BLaER1 treated with 17β-estradiol and CSF1 and Interleukin-3, amounts not matched to agents 10 nM and 100 nM (cell line): ENCODE measurements around the gene CLDN10.
A peak's percentile ranks its signal among the peaks of the same experiment; 100 is the strongest.

Source experiments
- H3K27ac ChIP-seq, 11 experiments: shearing (Covaris generic); formaldehyde crosslinking; 2 replicates each; pipeline ENCODE4 v1.8.1; 2022
- H3K27me3 ChIP-seq, 11 experiments: shearing (Covaris generic); formaldehyde crosslinking; 2 replicates each; pipeline ENCODE4 v1.8.1; 2022
- H3K36me3 ChIP-seq, 11 experiments: shearing (Covaris generic); formaldehyde crosslinking; 2 replicates each; pipeline ENCODE4 v1.8.1; 2022
- H3K4me1 ChIP-seq, 10 experiments: shearing (Covaris generic); formaldehyde crosslinking; 2 replicates each; pipeline ENCODE4 v1.8.1; 2022
- H3K4me2 ChIP-seq, 11 experiments: shearing (Covaris generic); formaldehyde crosslinking; 2 replicates each; pipeline ENCODE4 v1.8.1; 2022
- H3K4me3 ChIP-seq, 10 experiments: shearing (Covaris generic); formaldehyde crosslinking; 2 replicates each; pipeline ENCODE4 v1.8.1; 2022
- H3K9ac ChIP-seq, 11 experiments: shearing (Covaris generic); formaldehyde crosslinking; 2 replicates each; pipeline ENCODE4 v1.8.1; 2022
- H3K9me3 ChIP-seq, 11 experiments: shearing (Covaris generic); formaldehyde crosslinking; replicated peaks in 1 of 11; 2 replicates each; pipeline ENCODE4 v1.8.1; 2022
- H4K20me1 ChIP-seq, 11 experiments: shearing (Covaris generic); formaldehyde crosslinking; 2 replicates each; pipeline ENCODE4 v1.8.1; 2022
- Cebpa-rat ChIP-seq, 11 experiments: shearing (Covaris generic); IDR thresholded peaks; 2 replicates each; pipeline ENCODE4 v1.8.1; 2022

The CLDN10 gene

GRCh38 chr13:95552539-95553441 is at the start of gene CLDN10:
CLDN10 (plus strand) TSS chr13:95552720; CDS start chr13:95552754, 34 bp downstream.
- no peaks in the 10 kb centered on the region for H3K27me3 ChIP-seq
- no peak for TF ChIP-seq Cebpa-rat (IDR thresholded peaks at IDR 0.05)
- peaks cover 10 to 20% (median 14%) of the 10 kb centered on the region in 11 experiments; a peak in 20 of 22 replicates for H3K9me3 ChIP-seq
- no peak within 1 kb of the TSS for H3K4me2 ChIP-seq
- H4K20me1 ChIP-seq = no peaks in the 10 kb centered on the region
- no peak within 1 kb of the TSS for H3K27ac ChIP-seq
- no peaks in the 10 kb centered on the region for H3K4me1 ChIP-seq
- no peak within 1 kb of the TSS for H3K9ac ChIP-seq
- no peaks in the 10 kb centered on the region for H3K36me3 ChIP-seq
- no peak within 1 kb of the TSS for H3K4me3 ChIP-seq

DNA sequence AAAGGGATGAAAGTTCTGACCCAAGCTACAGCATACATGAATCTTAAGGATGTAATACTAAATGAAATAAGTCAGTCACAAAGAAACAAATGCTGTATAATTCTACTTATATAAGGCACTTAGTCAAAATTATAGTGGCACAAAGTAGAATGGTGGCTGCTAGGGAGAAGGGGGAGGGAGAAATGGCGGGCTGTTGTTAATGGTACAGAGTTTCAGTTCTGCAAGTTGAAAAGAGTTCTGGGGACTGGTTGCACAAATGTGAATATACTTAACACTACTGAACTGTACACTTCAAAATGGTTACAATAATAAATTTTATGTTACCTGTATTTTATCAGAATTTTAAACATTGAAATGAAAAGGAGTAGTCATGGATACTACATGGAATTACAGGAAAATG is 48.9 kb upstream of the CLDN10 start:
- peaks cover 12 to 30% (median 22%) of the 10 kb centered on the region in 11 experiments for H3K9me3 ChIP-seq
- no peak for TF ChIP-seq Cebpa-rat (IDR thresholded peaks at IDR 0.05)
- H3K9ac ChIP-seq = no peak overlapping the region

DNA sequence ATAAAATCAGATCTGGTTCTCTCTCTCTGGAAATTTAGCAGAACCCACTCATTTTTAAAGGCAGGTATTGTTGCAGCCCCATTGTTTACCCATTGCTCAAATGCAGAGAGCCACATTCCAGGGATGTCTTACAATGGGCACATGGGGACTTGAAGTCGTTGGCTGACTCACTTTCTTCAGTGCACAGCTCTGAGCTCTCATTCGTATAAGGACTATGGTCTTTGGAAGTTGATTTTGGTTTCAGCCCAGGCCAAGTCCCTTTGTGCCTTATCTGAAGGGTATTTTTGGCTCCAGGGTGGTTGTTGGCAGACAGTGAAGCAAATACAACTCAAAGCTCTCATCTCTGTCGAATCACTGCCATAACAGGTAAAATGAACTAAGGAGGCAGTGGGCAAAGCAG is 47.3 kb upstream of the CLDN10 start:
- H3K27ac ChIP-seq = no peak overlapping the region
- TF ChIP-seq Cebpa-rat (IDR thresholded peaks at IDR 0.05) = no peak
- H3K9ac ChIP-seq = no peak overlapping the region
- no peaks in the 10 kb centered on the region for H3K36me3 ChIP-seq
- H3K4me3 ChIP-seq = no peak overlapping the region
- peaks cover 0 to 21% (median 14%) of the 10 kb centered on the region in 10 experiments; a peak in 16 of 20 replicates for H3K4me1 ChIP-seq
- no peaks in the 10 kb centered on the region for H4K20me1 ChIP-seq
- H3K9me3 ChIP-seq = peaks cover 12 to 27% (median 22%) of the 10 kb centered on the region in 11 experiments
- H3K27me3 ChIP-seq = no peaks in the 10 kb centered on the region
- H3K4me2 ChIP-seq = no peak overlapping the region

More for the DNA sequence above, 48.9 kb upstream of the CLDN10 start:
- no peak overlapping the region for H3K27ac ChIP-seq
- no peaks in the 10 kb centered on the region for H3K27me3 ChIP-seq
- no peaks in the 10 kb centered on the region for H3K36me3 ChIP-seq
- no peak overlapping the region for H3K4me2 ChIP-seq
- H3K4me1 ChIP-seq = peaks cover 0 to 5% (median 0%) of the 10 kb centered on the region in 10 experiments; a peak in 7 of 20 replicates
- no peak overlapping the region for H3K4me3 ChIP-seq
- H4K20me1 ChIP-seq = no peaks in the 10 kb centered on the region

GRCh38 chr13:95505986-95506385 is 46.5 kb upstream of the CLDN10 start:
- H4K20me1 ChIP-seq = no peaks in the 10 kb centered on the region
- no peak overlapping the region for H3K9ac ChIP-seq
- no peaks in the 10 kb centered on the region for H3K27me3 ChIP-seq
- TF ChIP-seq Cebpa-rat (IDR thresholded peaks at IDR 0.05) = no peak
- no peak overlapping the region for H3K4me3 ChIP-seq
- no peak overlapping the region for H3K4me2 ChIP-seq
- peaks cover 0 to 27% (median 15%) of the 10 kb centered on the region in 10 experiments; a peak in 16 of 20 replicates for H3K4me1 ChIP-seq
- peaks cover 8 to 20% (median 15%) of the 10 kb centered on the region in 11 experiments for H3K9me3 ChIP-seq
- H3K27ac ChIP-seq = no peak overlapping the region
- no peaks in the 10 kb centered on the region for H3K36me3 ChIP-seq

- Histone ChIP-seq H3K4me2 (peak overlapping the region in 2 of 11 experiments; percentile 79 to 88; a peak in 2 of 22 replicates), H3K9me3 (no peaks in the 10 kb centered on the region), H3K4me1 (peaks cover 0 to 27% (median 15%) of the 10 kb centered on the region in 10 experiments; a peak in 16 of 20 replicates), H4K20me1 (no peaks in the 10 kb centered on the region), H3K27ac (no peak overlapping the region), H3K27me3 (no peaks in the 10 kb centered on the region), H3K9ac (no peak overlapping the region), H3K4me3 (no peak overlapping the region), H3K36me3 (no peaks in the 10 kb centered on the region)
- TF ChIP-seq Cebpa-rat (IDR thresholded peaks at IDR 0.05) = no peak
Observed at GRCh38 chr13:95507991-95508390, 44.5 kb upstream of the CLDN10 start.

GRCh38 chr13:95508996-95509395 is 43.5 kb upstream of the CLDN10 start:
- no peaks in the 10 kb centered on the region for H3K27me3 ChIP-seq
- H3K36me3 ChIP-seq = no peaks in the 10 kb centered on the region
- no peak for TF ChIP-seq Cebpa-rat (IDR thresholded peaks at IDR 0.05)
- peak overlapping the region in 1 of 11 experiments; percentile 54; a peak in 1 of 22 replicates for H3K9ac ChIP-seq
- H4K20me1 ChIP-seq = no peaks in the 10 kb centered on the region
- 0 out of 20 replicates have a peak overlapping the region, but pooled peaks of 1 of the 10 experiments have one; percentile 10 for H3K4me3 ChIP-seq
- peak overlapping the region in 7 of 11 experiments; percentile 52 to 88 (median 79); a peak in 13 of 22 replicates for H3K4me2 ChIP-seq
- H3K4me1 ChIP-seq = peaks cover 0 to 27% (median 15%) of the 10 kb centered on the region in 10 experiments; a peak in 16 of 20 replicates
- no peaks in the 10 kb centered on the region for H3K9me3 ChIP-seq
- H3K27ac ChIP-seq = peak overlapping the region in 7 of 11 experiments; percentile 36 to 78 (median 68); a peak in 12 of 22 replicates

DNA sequence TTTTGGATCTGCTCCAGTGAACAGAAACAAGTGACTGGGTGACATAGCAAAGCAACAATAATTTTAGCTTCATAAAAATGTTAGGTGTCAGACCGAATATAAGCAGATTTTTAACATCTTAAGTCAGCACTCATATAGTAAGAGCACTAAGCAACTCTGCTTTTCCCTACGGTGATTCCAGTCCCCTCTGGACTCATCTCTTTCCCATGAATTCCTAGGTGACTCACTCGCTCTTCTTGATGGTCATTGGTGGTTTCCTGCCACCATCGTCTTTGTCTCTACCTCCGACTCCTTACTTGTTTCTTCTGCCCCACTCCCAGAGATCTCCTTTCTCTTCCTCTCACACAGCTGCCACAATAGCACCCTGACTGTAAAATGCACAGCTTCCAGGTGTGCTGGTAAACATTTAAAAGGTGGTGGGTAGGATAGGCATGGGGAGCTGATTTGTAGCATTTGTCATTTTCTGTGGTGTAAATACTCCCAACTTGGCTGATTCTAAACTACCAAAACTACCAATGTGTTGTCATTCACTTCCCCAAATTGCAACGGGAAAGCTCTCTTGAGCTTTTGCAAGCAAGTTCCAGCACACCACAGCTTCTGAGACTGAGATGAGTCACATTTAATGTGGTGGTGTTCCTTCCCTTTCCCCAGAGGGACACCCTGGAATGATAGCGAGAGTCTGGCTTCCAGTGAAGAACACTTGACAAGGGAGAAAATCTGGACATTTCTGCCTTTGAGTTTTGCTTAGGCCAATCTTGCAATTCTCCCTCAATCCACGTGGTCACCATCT is 42.8 kb upstream of the CLDN10 start:
- Histone ChIP-seq H3K27ac (peak overlapping the region in 9 of 11 experiments; percentile 9 to 78 (median 60); a peak in 15 of 22 replicates), H3K4me3 (0 out of 20 replicates have a peak overlapping the region, but pooled peaks of 1 of the 10 experiments have one; percentile 10), H4K20me1 (no peaks in the 10 kb centered on the region), H3K9me3 (no peaks in the 10 kb centered on the region), H3K36me3 (no peaks in the 10 kb centered on the region), H3K27me3 (no peaks in the 10 kb centered on the region), H3K9ac (peak overlapping the region in 3 of 11 experiments; percentile 17 to 54 (median 51); a peak in 6 of 22 replicates), H3K4me2 (peak overlapping the region in 9 of 11 experiments; percentile 4 to 88 (median 63); a peak in 16 of 22 replicates), H3K4me1 (peaks cover 0 to 27% (median 15%) of the 10 kb centered on the region in 10 experiments; a peak in 16 of 20 replicates)
- TF ChIP-seq Cebpa-rat (IDR thresholded peaks at IDR 0.05) = peak in 2 of 11 experiments; percentile 47 to 72; a peak in 3 of 22 replicates

GRCh38 chr13:95510950-95511349 is 41.6 kb upstream of the CLDN10 start:
- no peak for TF ChIP-seq Cebpa-rat (IDR thresholded peaks at IDR 0.05)
- Histone ChIP-seq H3K9me3 (no peaks in the 10 kb centered on the region), H3K36me3 (no peaks in the 10 kb centered on the region), H4K20me1 (no peaks in the 10 kb centered on the region), H3K4me3 (no peak overlapping the region), H3K4me2 (no peak overlapping the region), H3K4me1 (peaks cover 0 to 27% (median 15%) of the 10 kb centered on the region in 10 experiments; a peak in 16 of 20 replicates), H3K9ac (no peak overlapping the region), H3K27ac (no peak overlapping the region), H3K27me3 (no peaks in the 10 kb centered on the region)
